ENCODE results near the gene NHERF2.

- TF ChIP-seq CTCF (IDR thresholded peaks at IDR 0.05) (no peak), POLR2A (IDR thresholded peaks at IDR 0.05) (no peak), EP300 (IDR thresholded peaks at IDR 0.05) (no peak), POLR2AphosphoS5 (IDR thresholded peaks at IDR 0.05) (no peak)
These were observed 14.3 kb downstream of the NHERF2 start for GRCh38 chr16:2040787-2041522.
